HG03432 (cell line): ENCODE measurements around the gene DBN1.

Source experiments
- ATAC-seq: cut with Tn5 transposase; IDR thresholded peaks from one replicate; pipeline ENCODE4 v1.9.1; 2021; ENCODE audit warnings: mild to moderate bottlenecking, moderate library complexity; ENCODE audit not compliant: unreplicated experiment

The DBN1 gene

GRCh38 chr5:177445917-177446199 lies 27.6 kb downstream of the DBN1 start:
- no peak for ATAC-seq

GRCh38 chr5:177445052-177445916 lies 28.1 kb downstream of the DBN1 start:
- no peak for ATAC-seq

GRCh38 chr5:177444106-177445051 lies 29.1 kb downstream of the DBN1 start:
- ATAC-seq = no peak

GRCh38 chr5:177443144-177443983 lies 30.1 kb downstream of the DBN1 start:
- no peak for ATAC-seq

- ATAC-seq = no peak
These were observed 31.2 kb downstream of the DBN1 start for GRCh38 chr5:177442066-177442826.

GRCh38 chr5:177440990-177441780 lies 32.2 kb downstream of the DBN1 start:
- ATAC-seq = no peak

GRCh38 chr5:177440211-177440989 lies 33.0 kb downstream of the DBN1 start:
- ATAC-seq = no peak

GRCh38 chr5:177439518-177440053 lies 33.8 kb downstream of the DBN1 start:
- no peak for ATAC-seq

GRCh38 chr5:177438468-177438867 lies 35.0 kb downstream of the DBN1 start:
- no peak for ATAC-seq

- ATAC-seq = no peak
These were observed 35.8 kb downstream of the DBN1 start for GRCh38 chr5:177437623-177438022.

GRCh38 chr5:177435847-177436536 lies 37.4 kb downstream of the DBN1 start:
- ATAC-seq = no peak

GRCh38 chr5:177434942-177435738 lies 38.3 kb downstream of the DBN1 start:
- ATAC-seq = no peak

GRCh38 chr5:177434437-177434836 lies 39.0 kb downstream of the DBN1 start:
- ATAC-seq = no peak

GRCh38 chr5:177433658-177434217 lies 39.7 kb downstream of the DBN1 start:
- ATAC-seq = no peak

GRCh38 chr5:177432839-177433657 lies 40.4 kb downstream of the DBN1 start:
- ATAC-seq = no peak
